ENCODE data around the gene TMEM121B. TPM values are rescaled to one million over a fixed set of nuclear protein-coding genes. Genes with fewer than 3 reads are reported as not detected.

The TMEM121B gene
- total and polyA plus RNA-seq, 2 of the 13 experiments (the other 11 are each of a cell fraction or from before 2014, with no cell fraction given) = not detected

DNA sequence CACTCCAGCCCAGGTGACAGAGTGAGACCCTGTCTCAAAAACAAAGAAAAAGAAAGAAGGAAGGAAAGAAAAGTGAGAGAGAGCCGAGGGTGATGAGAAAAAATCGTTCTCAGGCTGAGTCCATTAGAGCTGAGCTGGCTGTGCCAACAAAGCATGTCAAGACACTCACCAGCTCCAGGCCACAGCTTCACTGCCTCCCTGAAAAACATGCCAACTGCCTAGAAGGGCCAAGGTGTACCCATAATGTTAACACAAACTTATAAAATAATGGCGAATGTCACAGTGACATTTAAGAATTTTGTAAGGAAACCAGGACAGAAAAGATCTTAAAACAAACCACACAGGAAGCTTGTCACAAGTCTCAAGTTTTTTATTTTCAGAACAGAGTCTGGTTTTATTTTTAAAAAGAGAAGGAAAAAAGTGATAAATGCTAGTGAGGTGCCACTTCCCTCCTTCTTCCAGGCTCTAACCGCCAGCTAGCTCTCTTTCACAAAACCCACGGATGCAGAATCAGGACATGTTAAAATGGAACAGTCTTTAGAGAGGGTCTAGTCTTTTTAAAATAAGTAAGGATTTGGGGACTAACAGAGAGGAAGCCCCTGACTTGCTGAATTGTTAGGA, 5.1 kb downstream of the TMEM121B start (continued):
- TF ChIP-seq, protein P1, sequence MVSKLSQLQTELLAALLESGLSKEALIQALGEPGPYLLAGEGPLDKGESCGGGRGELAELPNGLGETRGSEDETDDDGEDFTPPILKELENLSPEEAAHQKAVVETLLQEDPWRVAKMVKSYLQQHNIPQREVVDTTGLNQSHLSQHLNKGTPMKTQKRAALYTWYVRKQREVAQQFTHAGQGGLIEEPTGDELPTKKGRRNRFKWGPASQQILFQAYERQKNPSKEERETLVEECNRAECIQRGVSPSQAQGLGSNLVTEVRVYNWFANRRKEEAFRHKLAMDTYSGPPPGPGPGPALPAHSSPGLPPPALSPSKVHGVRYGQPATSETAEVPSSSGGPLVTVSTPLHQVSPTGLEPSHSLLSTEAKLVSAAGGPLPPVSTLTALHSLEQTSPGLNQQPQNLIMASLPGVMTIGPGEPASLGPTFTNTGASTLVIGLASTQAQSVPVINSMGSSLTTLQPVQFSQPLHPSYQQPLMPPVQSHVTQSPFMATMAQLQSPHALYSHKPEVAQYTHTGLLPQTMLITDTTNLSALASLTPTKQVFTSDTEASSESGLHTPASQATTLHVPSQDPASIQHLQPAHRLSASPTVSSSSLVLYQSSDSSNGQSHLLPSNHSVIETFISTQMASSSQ (IDR thresholded peaks at IDR 0.05; ENCODE audit: low read depth) = no peak
- TF ChIP-seq, protein P1 (CRISPR knock-in tag; IDR thresholded peaks at IDR 0.05; ENCODE audit: borderline replicate concordance) = no peak
- TF ChIP-seq DMAP1 (CRISPR knock-in tag; IDR thresholded peaks at IDR 0.05) (no peak), POLR2G (IDR thresholded peaks at IDR 0.05; ENCODE audit: low read depth, low read length) (no peak), CEBPG (CRISPR knock-in tag; IDR thresholded peaks at IDR 0.05) (no peak), CENPX (CRISPR knock-in tag; IDR thresholded peaks at IDR 0.05) (no peak)
- TF ChIP-seq, protein P2, sequence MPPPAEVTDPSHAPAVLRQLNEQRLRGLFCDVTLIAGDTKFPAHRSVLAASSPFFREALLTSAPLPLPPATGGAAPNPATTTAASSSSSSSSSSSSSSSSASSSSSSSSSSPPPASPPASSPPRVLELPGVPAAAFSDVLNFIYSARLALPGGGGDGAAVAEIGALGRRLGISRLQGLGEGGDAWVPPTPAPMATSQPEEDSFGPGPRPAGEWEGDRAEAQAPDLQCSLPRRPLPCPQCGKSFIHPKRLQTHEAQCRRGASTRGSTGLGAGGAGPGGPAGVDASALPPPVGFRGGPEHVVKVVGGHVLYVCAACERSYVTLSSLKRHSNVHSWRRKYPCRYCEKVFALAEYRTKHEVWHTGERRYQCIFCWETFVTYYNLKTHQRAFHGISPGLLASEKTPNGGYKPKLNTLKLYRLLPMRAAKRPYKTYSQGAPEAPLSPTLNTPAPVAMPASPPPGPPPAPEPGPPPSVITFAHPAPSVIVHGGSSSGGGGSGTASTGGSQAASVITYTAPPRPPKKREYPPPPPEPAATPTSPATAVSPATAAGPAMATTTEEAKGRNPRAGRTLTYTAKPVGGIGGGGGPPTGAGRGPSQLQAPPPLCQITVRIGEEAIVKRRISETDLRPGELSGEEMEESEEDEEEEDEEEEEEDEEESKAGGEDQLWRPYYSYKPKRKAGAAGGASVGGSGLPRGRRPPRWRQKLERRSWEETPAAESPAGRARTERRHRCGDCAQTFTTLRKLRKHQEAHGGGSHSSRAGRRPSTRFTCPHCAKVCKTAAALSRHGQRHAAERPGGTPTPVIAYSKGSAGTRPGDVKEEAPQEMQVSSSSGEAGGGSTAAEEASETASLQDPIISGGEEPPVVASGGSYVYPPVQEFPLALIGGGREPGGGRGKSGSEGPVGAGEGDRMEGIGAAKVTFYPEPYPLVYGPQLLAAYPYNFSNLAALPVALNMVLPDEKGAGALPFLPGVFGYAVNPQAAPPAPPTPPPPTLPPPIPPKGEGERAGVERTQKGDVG (CRISPR knock-in tag; IDR thresholded peaks at IDR 0.05; ENCODE audit: borderline replicate concordance) = no peak
- TF ChIP-seq, protein P3, sequence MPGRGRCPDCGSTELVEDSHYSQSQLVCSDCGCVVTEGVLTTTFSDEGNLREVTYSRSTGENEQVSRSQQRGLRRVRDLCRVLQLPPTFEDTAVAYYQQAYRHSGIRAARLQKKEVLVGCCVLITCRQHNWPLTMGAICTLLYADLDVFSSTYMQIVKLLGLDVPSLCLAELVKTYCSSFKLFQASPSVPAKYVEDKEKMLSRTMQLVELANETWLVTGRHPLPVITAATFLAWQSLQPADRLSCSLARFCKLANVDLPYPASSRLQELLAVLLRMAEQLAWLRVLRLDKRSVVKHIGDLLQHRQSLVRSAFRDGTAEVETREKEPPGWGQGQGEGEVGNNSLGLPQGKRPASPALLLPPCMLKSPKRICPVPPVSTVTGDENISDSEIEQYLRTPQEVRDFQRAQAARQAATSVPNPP (CRISPR knock-in tag; IDR thresholded peaks at IDR 0.05) = no peak
